Measurements from ENCODE around the gene GRAMD1A.

The GRAMD1A gene

DNA sequence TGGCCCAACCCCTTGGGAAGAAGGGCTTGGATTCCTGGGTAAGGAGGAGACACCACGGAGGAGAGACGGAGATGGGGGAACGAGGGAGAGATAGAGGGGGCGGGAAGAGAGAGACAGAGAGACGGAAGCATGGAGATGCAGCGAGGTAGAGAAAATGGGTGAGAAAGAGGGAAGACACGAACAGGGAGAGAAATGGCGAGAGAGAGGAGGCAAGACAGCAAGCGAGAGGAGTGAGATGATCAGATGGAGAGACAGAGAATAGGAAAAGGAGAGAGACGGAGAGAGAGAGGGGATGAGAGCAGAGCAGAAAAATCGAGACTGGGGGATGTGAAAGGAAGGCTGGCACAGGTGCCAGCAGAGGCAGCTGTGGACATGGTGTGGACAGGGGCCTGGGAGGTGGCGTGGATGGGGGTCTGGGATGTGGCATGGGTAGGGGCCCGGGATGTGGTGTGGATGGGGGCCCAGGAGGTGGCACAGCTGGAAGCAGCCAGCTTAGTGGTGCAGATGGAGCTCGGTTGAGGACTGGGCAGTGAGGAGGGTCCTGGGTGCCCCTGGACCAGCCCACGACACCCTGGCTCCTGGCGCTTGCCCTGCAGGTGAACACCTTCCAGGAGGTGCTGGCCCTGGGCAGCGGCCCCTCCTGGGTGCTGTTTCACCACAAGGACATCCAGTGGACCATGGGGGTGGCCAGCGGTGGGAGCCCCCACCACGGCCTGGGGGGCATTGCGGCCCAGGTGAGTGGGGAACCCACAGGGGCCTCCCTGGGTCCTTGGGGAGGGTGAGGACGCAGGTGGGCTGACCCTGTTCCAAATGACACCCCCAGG, 75.3 kb downstream of the GRAMD1A start:
- DNase-seq (ENCODE audit: low spot score) = no peak

GRCh38 chr19:35076026-35076370, 75.9 kb downstream of the GRAMD1A start:
- DNase-seq (ENCODE audit: low spot score) = no peak
